ENCODE results near the gene CCL5. TPM values are rescaled to one million over a fixed set of nuclear protein-coding genes. Genes with fewer than 3 reads are reported as not detected.

CCL5 gene
- total RNA-seq, 1 donor: 0.36 TPM

DNA sequence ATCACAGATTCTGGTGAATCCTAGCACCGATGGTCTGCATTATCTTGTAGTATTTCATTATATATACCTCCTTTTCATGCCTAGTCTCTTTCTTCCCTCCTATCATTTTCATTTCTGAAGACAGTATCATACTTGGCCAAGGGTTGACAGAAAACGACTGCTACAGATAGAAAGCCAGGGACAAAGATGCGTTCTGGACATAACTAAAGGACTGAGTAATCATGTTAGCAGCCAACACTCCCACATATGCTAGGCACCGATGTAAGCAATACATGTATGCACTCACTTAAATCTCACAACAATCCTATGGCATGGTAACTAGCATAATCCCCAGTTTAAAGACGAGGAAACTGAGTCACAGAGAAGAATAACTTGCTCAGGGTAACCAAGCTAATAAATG, 27.5 kb upstream of the CCL5 start:
- H3K4me1 ChIP-seq (ENCODE audit: insufficient read depth, low read length): peaks cover 3% of the 10 kb centered on the region
- H3K79me2 ChIP-seq (ENCODE audit: insufficient read depth, low read length): no peaks in the 10 kb centered on the region
- H3K9me3 ChIP-seq (ENCODE audit: low read depth, low read length): no peaks in the 10 kb centered on the region
- no peak overlapping the region for H2AFZ ChIP-seq (ENCODE audit: low read length)
- H3K36me3 ChIP-seq (ENCODE audit: insufficient read depth, low read length): no peaks in the 10 kb centered on the region
- no peak overlapping the region for H3K27ac ChIP-seq (ENCODE audit: low read depth, low read length)
- H3K4me2 ChIP-seq (ENCODE audit: insufficient read depth, low read length): no peak overlapping the region
- no peak overlapping the region for H3K4me3 ChIP-seq (ENCODE audit: insufficient read depth, low read length)
- no peaks in the 10 kb centered on the region for H4K20me1 ChIP-seq (ENCODE audit: insufficient read depth, low read length)
- peaks cover 14% of the 10 kb centered on the region for H3K27me3 ChIP-seq (ENCODE audit: insufficient read depth, low read length)
- TF ChIP-seq, protein P1, sequence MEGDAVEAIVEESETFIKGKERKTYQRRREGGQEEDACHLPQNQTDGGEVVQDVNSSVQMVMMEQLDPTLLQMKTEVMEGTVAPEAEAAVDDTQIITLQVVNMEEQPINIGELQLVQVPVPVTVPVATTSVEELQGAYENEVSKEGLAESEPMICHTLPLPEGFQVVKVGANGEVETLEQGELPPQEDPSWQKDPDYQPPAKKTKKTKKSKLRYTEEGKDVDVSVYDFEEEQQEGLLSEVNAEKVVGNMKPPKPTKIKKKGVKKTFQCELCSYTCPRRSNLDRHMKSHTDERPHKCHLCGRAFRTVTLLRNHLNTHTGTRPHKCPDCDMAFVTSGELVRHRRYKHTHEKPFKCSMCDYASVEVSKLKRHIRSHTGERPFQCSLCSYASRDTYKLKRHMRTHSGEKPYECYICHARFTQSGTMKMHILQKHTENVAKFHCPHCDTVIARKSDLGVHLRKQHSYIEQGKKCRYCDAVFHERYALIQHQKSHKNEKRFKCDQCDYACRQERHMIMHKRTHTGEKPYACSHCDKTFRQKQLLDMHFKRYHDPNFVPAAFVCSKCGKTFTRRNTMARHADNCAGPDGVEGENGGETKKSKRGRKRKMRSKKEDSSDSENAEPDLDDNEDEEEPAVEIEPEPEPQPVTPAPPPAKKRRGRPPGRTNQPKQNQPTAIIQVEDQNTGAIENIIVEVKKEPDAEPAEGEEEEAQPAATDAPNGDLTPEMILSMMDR (IDR thresholded peaks at IDR 0.05; ENCODE audit: extremely low read depth, low read depth, low read length): no peak
- DNase-seq (ENCODE audit: insufficient read length, low spot score, missing footprints): no peak

DNA sequence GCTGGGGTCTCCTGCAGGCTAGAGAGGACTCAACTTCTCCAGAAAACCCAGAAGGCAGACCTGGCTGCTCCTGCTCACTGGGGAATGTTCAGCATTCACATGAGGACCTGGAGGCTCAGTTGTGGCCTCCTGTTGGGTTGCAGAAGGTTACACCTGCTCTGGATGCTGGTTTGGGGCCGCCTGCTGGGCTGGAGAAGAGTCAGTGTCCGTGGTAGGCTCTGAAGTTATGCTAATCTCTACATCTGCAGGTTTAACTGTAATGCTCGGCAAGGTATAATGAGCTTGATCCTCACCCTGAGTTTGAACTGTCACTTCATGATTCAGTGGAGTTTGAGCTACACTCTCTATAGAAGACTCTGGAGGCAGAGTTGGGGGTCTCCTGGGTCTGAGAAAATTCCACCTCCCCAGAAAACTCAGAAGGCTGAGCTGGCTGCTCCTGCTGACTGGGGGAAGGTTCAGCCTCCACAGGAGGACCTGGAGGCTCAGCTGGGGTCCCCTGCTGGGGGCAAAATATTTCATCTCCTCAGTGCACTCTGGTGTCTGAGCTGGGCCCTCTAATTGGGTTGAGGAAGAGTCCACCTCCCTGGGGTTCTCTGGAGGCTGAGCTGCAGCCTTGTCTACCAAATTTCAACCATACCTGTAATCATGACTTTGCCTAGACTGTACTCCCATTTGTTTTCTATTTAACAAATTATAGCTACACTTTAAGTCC, 26.9 kb upstream of the CCL5 start:
- Histone ChIP-seq H3K4me3 (ENCODE audit: insufficient read depth, low read length) (no peak overlapping the region), H3K79me2 (ENCODE audit: insufficient read depth, low read length) (no peaks in the 10 kb centered on the region), H3K4me1 (ENCODE audit: insufficient read depth, low read length) (peaks cover 3% of the 10 kb centered on the region), H3K36me3 (ENCODE audit: insufficient read depth, low read length) (no peaks in the 10 kb centered on the region), H3K27ac (ENCODE audit: low read depth, low read length) (no peak overlapping the region), H3K4me2 (ENCODE audit: insufficient read depth, low read length) (no peak overlapping the region), H3K27me3 (ENCODE audit: insufficient read depth, low read length) (peaks cover 14% of the 10 kb centered on the region), H2AFZ (ENCODE audit: low read length) (no peak overlapping the region), H4K20me1 (ENCODE audit: insufficient read depth, low read length) (no peaks in the 10 kb centered on the region), H3K9me3 (ENCODE audit: low read depth, low read length) (no peaks in the 10 kb centered on the region)
- TF ChIP-seq, protein P1 (IDR thresholded peaks at IDR 0.05; ENCODE audit: extremely low read depth, low read depth, low read length): no peak
- no peak for DNase-seq (ENCODE audit: insufficient read length, low spot score, missing footprints)

DNA sequence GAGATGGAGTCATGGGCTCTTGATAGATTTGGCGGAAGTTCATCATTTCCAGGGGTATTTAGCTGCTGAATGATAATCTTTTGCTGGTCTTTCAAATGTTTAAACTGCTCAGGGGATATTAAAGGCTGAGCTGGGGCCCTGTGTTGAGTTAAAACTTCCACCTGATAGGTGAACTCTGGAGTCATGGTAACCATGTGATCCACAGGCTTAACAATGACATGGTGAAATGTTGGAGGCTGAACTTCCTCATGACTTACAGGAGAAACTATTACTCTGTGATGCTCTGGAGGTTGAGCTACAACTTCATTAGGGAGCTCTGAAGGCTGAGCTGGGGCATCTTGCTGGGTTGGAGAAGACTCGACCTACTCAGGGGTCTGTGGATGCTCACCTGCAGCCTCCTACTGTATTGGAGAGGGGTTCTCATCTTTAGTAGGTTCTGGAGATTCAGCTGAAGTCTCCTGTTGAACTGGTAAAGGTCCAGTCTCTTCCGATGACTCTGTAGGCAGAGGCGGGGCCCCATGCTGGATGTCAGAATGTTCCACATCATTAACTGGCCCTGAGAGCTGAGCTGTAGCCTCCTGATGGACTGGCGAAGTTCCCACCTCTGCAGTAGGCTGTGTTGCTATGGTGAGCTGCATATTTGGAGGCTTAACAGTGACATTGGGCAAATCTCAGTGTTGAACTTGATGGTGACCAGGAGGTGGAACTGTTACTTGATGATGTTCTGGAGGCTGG, 26.2 kb upstream of the CCL5 start:
- Histone ChIP-seq H3K4me1 (ENCODE audit: insufficient read depth, low read length) (peaks cover 3% of the 10 kb centered on the region), H3K9me3 (ENCODE audit: low read depth, low read length) (no peaks in the 10 kb centered on the region), H3K4me3 (ENCODE audit: insufficient read depth, low read length) (no peak overlapping the region), H3K79me2 (ENCODE audit: insufficient read depth, low read length) (no peaks in the 10 kb centered on the region), H3K4me2 (ENCODE audit: insufficient read depth, low read length) (no peak overlapping the region), H3K36me3 (ENCODE audit: insufficient read depth, low read length) (no peaks in the 10 kb centered on the region), H4K20me1 (ENCODE audit: insufficient read depth, low read length) (no peaks in the 10 kb centered on the region), H3K27ac (ENCODE audit: low read depth, low read length) (no peak overlapping the region), H3K27me3 (ENCODE audit: insufficient read depth, low read length) (peaks cover 14% of the 10 kb centered on the region), H2AFZ (ENCODE audit: low read length) (peak overlapping the region; percentile 22)
- DNase-seq (ENCODE audit: insufficient read length, low spot score, missing footprints): peak; percentile 77
- TF ChIP-seq, protein P1 (IDR thresholded peaks at IDR 0.05; ENCODE audit: extremely low read depth, low read depth, low read length): no peak

DNA sequence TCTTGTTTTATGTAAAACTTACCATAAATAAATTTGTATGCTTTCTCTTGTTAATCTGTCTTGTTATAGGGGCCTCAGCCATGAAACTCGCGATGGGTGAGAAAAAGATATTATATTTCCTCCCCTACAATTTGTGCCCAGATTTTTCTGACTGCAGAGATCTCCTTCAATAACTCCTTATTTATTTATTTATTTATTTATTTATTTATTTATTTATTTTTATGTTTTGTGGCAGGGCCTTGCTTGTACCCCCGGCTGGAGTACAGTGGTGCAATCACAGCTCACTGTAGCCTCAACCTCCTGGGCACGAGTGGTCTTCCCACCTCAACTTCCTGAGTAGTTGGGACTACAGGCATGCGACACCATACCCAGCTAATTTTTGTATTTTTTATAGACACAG, 23.3 kb upstream of the CCL5 start:
- H3K27ac ChIP-seq (ENCODE audit: low read depth, low read length): no peak overlapping the region
- no peaks in the 10 kb centered on the region for H3K36me3 ChIP-seq (ENCODE audit: insufficient read depth, low read length)
- H3K4me1 ChIP-seq (ENCODE audit: insufficient read depth, low read length): peaks cover 14% of the 10 kb centered on the region
- H4K20me1 ChIP-seq (ENCODE audit: insufficient read depth, low read length): no peaks in the 10 kb centered on the region
- no peak overlapping the region for H3K4me2 ChIP-seq (ENCODE audit: insufficient read depth, low read length)
- DNase-seq (ENCODE audit: insufficient read length, low spot score, missing footprints): no peak
- TF ChIP-seq, protein P1 (IDR thresholded peaks at IDR 0.05; ENCODE audit: extremely low read depth, low read depth, low read length): no peak
- H3K79me2 ChIP-seq (ENCODE audit: insufficient read depth, low read length): no peaks in the 10 kb centered on the region
- no peak overlapping the region for H3K4me3 ChIP-seq (ENCODE audit: insufficient read depth, low read length)
- H2AFZ ChIP-seq (ENCODE audit: low read length): no peak overlapping the region
- H3K9me3 ChIP-seq (ENCODE audit: low read depth, low read length): no peaks in the 10 kb centered on the region
- H3K27me3 ChIP-seq (ENCODE audit: insufficient read depth, low read length): peaks cover 3% of the 10 kb centered on the region

All from osteoblast (primary cell).